Liver (tissue), 9 donors: ENCODE measurements around the gene TBC1D14. TPM values are rescaled to one million over a fixed set of nuclear protein-coding genes. Genes with fewer than 3 reads are reported as not detected.

Experiments
- DNase-seq: peaks from one replicate; pipeline ENCODE4 v3.0.0-alpha.2; 2017; ENCODE audit warnings: low spot score
- H3K27ac ChIP-seq, 2 donors: one replicate each; pipeline ENCODE4 v1.7.0; 2013; ENCODE audit warnings: inconsistent platforms in 2 of 2, low read length in 2 of 2, control low read depth in 1 of 2, low read depth in 1 of 2, mild to moderate bottlenecking in 1 of 2
- H3K27me3 ChIP-seq, 4 donors: one replicate each; pipeline versions ENCODE4 v1.6.1 to v1.7.0; 2013; ENCODE audit warnings: low read length in 3 of 4, inconsistent platforms in 1 of 4, mild to moderate bottlenecking in 1 of 4, moderate library complexity in 1 of 4; ENCODE audit not compliant: control insufficient read depth in 4 of 4, insufficient read depth in 4 of 4
- H3K36me3 ChIP-seq, 4 donors: one replicate each; pipeline versions ENCODE4 v1.6.1 to v1.7.0; 2013; ENCODE audit warnings: low read length in 3 of 4, mild to moderate bottlenecking in 3 of 4, low read depth in 1 of 4, moderate library complexity in 1 of 4; ENCODE audit not compliant: control insufficient read depth in 4 of 4, insufficient read depth in 3 of 4
- H3K4me1 ChIP-seq, 4 donors: one replicate each; pipeline versions ENCODE4 v1.6.1 to v1.7.0; 2013; ENCODE audit warnings: low read length in 3 of 4, mild to moderate bottlenecking in 3 of 4, moderate library complexity in 1 of 4; ENCODE audit not compliant: control insufficient read depth in 4 of 4, insufficient read depth in 4 of 4
- H3K4me3 ChIP-seq, 3 donors: one replicate each; pipeline versions ENCODE4 v1.6.1 to v1.7.0; 2013; ENCODE audit warnings: low read length in 3 of 3, control low read depth in 1 of 3, low read depth in 1 of 3, mild to moderate bottlenecking in 1 of 3
- H3K9ac ChIP-seq, 2 donors: one replicate each; pipeline ENCODE4 v1.7.0; 2013; ENCODE audit warnings: low read length in 2 of 2, mild to moderate bottlenecking in 2 of 2, moderate library complexity in 2 of 2, control low read depth in 1 of 2, low read depth in 1 of 2
- H3K9me3 ChIP-seq, 4 donors: one replicate each; pipeline versions ENCODE4 v1.6.1 to v1.7.0; 2013; ENCODE audit warnings: low read length in 3 of 4; ENCODE audit not compliant: control insufficient read depth in 4 of 4
- EGR1 ChIP-seq, 2 donors: IDR thresholded peaks; 2 replicates each; pipeline ENCODE4 v1.6.1; 2016 to 2018; ENCODE audit warnings: antibody characterized with exemption in 2 of 2, low read depth in 2 of 2
- FOXA2 ChIP-seq: IDR thresholded peaks from 2 replicates; pipeline ENCODE4 v1.6.1; 2016; ENCODE audit warnings: antibody characterized with exemption
- GABPA ChIP-seq, 2 donors: IDR thresholded peaks in 1 of 2; conservative IDR thresholded peaks in 1 of 2; 2 replicates each; pipeline ENCODE4 v1.6.1; 2016; ENCODE audit warnings: antibody characterized with exemption in 2 of 2, mild to moderate bottlenecking in 1 of 2, moderate library complexity in 1 of 2
- HNF4A ChIP-seq, 2 donors: conservative IDR thresholded peaks; 2 replicates each; pipeline ENCODE4 v1.6.1; 2016; ENCODE audit warnings: antibody characterized with exemption in 2 of 2, mild to moderate bottlenecking in 2 of 2
- HNF4G ChIP-seq: IDR thresholded peaks from 2 replicates; pipeline ENCODE4 v1.6.1; 2016; ENCODE audit warnings: antibody characterized with exemption
- JUND ChIP-seq, 2 donors: IDR thresholded peaks; 2 replicates each; pipeline ENCODE4 v1.6.1; 2016; ENCODE audit warnings: antibody characterized with exemption in 2 of 2
- NR2F2 ChIP-seq: IDR thresholded peaks from 2 replicates; pipeline ENCODE4 v1.6.1; 2016; ENCODE audit warnings: antibody characterized with exemption
- RXRA ChIP-seq, 2 donors: IDR thresholded peaks; 2 replicates each; pipeline ENCODE4 v1.6.1; 2017 to 2018; ENCODE audit warnings: antibody characterized with exemption in 2 of 2, mild to moderate bottlenecking in 1 of 2
- SP1 ChIP-seq: IDR thresholded peaks from 2 replicates; pipeline ENCODE4 v1.6.1; 2018; ENCODE audit warnings: antibody characterized with exemption, mild to moderate bottlenecking
- YY1 ChIP-seq: IDR thresholded peaks from 2 replicates; pipeline ENCODE4 v1.6.1; 2016; ENCODE audit warnings: antibody characterized with exemption, mild to moderate bottlenecking
- WGBS: extraction: QIAGEN DNeasy Blood & Tissue Kit; methylation state at CpG from one replicate; pipeline ENCODE4 v1.1.7; 2013; 5-methylcytosine and 5-hydroxymethylcytosine counted together
- polyA plus RNA-seq, 2 donors: library from polyadenylated mRNA; stranded (reverse) in 1 of 2; unstranded in 1 of 2; fragments of 200-250 nt in 1 of 2; fragments of >200 nt in 1 of 2; fragmentation: Nextera tagmentation in 1 of 2; extraction: Ambion mirVana in 1 of 2; gene quantifications; one replicate each; pipeline versions ENCODE4 v1.2.1 to v1.2.3, GENCODE V29; 2013 to 2015
- total RNA-seq, 2 donors: library from RNA; depleted of rRNA; stranded (reverse); fragments of >200 nt; gene quantifications; one replicate each; pipeline ENCODE4 v1.2.3, GENCODE V29; 2014
- TF ChIP-seq, protein P1 (sequence below): IDR thresholded peaks from 2 replicates; pipeline ENCODE4 v1.6.1; 2016; ENCODE audit warnings: antibody characterized with exemption
- TF ChIP-seq, protein P2 (sequence below): IDR thresholded peaks from 2 replicates; pipeline ENCODE4 v1.6.1; 2016; ENCODE audit warnings: antibody characterized with exemption
- TF ChIP-seq, protein P3 (sequence below): fragments of 150-350 bp; IDR thresholded peaks from 2 replicates; pipeline ENCODE4 v1.5.1; 2017; ENCODE audit warnings: improper control_type of control experiment, low read depth, low read length; ENCODE audit not compliant: missing input control
- donor health status: healthy.
- donor health status: healthy.
- donor health status: healthy.
- donor health status: healthy.
- donor health status: healthy.

TBC1D14 gene
- total and polyA plus RNA-seq, 4 donors = 10.0 to 45.2 (median 22.7) TPM

DNA sequence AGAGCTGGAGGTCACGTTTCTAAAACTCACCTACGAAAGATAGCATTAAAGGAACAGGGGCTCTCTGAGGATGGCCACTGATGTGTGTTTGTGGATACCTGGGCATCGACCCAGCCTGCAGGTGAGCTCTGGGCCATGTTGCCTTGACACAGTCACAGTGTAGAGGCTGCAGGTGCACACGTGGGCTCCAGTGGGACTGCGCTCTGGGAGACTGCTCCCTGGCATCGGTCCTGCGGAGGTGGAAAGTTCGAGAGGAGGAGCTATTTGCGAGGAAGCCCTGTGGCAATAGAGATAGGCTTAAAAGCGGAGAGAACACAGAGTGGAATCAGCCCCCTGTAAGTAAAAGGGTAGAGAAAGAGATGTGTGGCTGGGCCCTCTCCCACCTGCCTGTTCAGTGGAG, 121.2 kb downstream of the TBC1D14 start:
- H3K4me1 ChIP-seq = peaks cover 11 to 31% (median 16%) of the 10 kb centered on the region in 4 donors
- H3K9me3 ChIP-seq = no peaks in the 10 kb centered on the region
- H3K9ac ChIP-seq = no peak overlapping the region
- TF ChIP-seq HNF4A (conservative IDR thresholded peaks at IDR 0.05) (no peak), FOXA2 (no peak), NR2F2 (no peak), GABPA (IDR thresholded peaks at IDR 0.05 in 1 of 2, conservative IDR thresholded peaks at IDR 0.05 in 1 of 2) (no peak), RXRA (IDR thresholded peaks at IDR 0.05) (peak in 1 of 2 donors; percentile 30), YY1 (no peak)
- no peaks in the 10 kb centered on the region for H3K27me3 ChIP-seq
- WGBS = 79% methylated on average over 10 of the region's 10 CpGs
- H3K36me3 ChIP-seq = peaks cover 8 to 28% (median 16%) of the 10 kb centered on the region in 4 donors
- no peak for DNase-seq
- no peak overlapping the region for H3K27ac ChIP-seq
- no peak overlapping the region for H3K4me3 ChIP-seq

DNA sequence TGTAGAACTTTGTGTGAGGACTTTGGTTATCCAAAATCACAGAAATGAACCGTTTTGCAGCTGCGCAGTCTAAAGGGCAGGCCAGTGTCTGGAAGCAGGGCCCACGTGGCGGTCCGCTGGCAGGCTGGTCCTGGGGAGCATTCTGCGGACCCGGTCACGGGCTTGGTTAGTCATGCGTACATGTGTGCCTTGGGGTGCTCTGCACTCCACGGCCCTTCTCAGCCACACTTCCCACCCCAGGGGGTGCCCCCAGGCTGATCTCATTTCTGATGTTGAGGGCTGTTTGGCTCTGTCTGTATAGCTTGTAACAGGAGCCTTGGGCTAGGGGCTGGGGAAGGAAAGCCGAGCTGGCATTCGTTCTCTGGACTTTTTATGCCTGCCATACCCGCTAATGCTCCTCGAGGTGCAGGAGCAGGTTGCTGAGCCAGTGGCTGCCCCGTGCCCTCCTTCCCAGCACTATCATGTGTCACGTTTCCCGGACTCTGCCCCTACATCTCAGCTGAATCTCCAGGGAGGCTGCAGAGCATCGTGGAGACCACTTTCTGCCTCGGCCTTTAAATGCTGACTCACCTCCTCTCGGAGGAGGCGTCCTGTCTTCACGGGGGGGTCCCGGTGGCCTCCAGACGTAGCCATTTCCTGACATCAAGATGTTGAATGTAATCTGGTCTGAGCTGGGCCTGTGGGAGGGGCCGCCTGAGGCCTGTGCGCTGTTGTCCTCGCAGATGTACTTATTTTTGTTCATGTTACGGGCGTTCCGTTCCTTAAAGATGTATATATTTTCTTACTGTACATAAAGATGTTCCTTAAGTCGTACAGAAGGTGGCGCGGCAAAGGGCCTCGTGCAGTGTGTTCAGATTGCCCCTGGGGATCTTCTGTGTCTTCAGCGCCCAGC, 122.2 kb downstream of the TBC1D14 start:
- peaks cover 6 to 24% (median 12%) of the 10 kb centered on the region in 4 donors for H3K36me3 ChIP-seq
- 86% methylated on average over 35 of the region's 35 CpGs for WGBS
- no peak overlapping the region for H3K4me3 ChIP-seq
- H3K9me3 ChIP-seq = no peaks in the 10 kb centered on the region
- no peak overlapping the region for H3K27ac ChIP-seq
- TF ChIP-seq HNF4G (no peak), HNF4A (conservative IDR thresholded peaks at IDR 0.05) (no peak), FOXA2 (no peak), SP1 (no peak), EGR1 (IDR thresholded peaks at IDR 0.05; ENCODE audit: low read depth in 2 of 2) (no peak), NR2F2 (no peak), YY1 (no peak), JUND (IDR thresholded peaks at IDR 0.05) (no peak)
- TF ChIP-seq, protein P1, sequence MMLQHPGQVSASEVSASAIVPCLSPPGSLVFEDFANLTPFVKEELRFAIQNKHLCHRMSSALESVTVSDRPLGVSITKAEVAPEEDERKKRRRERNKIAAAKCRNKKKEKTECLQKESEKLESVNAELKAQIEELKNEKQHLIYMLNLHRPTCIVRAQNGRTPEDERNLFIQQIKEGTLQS = no peak
- TF ChIP-seq, protein P2, sequence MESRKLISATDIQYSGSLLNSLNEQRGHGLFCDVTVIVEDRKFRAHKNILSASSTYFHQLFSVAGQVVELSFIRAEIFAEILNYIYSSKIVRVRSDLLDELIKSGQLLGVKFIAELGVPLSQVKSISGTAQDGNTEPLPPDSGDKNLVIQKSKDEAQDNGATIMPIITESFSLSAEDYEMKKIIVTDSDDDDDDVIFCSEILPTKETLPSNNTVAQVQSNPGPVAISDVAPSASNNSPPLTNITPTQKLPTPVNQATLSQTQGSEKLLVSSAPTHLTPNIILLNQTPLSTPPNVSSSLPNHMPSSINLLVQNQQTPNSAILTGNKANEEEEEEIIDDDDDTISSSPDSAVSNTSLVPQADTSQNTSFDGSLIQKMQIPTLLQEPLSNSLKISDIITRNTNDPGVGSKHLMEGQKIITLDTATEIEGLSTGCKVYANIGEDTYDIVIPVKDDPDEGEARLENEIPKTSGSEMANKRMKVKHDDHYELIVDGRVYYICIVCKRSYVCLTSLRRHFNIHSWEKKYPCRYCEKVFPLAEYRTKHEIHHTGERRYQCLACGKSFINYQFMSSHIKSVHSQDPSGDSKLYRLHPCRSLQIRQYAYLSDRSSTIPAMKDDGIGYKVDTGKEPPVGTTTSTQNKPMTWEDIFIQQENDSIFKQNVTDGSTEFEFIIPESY = no peak
- TF ChIP-seq, protein P3, sequence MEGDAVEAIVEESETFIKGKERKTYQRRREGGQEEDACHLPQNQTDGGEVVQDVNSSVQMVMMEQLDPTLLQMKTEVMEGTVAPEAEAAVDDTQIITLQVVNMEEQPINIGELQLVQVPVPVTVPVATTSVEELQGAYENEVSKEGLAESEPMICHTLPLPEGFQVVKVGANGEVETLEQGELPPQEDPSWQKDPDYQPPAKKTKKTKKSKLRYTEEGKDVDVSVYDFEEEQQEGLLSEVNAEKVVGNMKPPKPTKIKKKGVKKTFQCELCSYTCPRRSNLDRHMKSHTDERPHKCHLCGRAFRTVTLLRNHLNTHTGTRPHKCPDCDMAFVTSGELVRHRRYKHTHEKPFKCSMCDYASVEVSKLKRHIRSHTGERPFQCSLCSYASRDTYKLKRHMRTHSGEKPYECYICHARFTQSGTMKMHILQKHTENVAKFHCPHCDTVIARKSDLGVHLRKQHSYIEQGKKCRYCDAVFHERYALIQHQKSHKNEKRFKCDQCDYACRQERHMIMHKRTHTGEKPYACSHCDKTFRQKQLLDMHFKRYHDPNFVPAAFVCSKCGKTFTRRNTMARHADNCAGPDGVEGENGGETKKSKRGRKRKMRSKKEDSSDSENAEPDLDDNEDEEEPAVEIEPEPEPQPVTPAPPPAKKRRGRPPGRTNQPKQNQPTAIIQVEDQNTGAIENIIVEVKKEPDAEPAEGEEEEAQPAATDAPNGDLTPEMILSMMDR = no peak
- H3K27me3 ChIP-seq = no peaks in the 10 kb centered on the region
- no peak for DNase-seq
- no peak overlapping the region for H3K9ac ChIP-seq
- H3K4me1 ChIP-seq = peaks cover 11 to 31% (median 16%) of the 10 kb centered on the region in 4 donors
